AG09309 (cell line): ENCODE data around the gene DNAJC18.
A peak's percentile ranks its signal among the peaks of the same experiment; 100 is the strongest.
"Not testable (repeated sequence)": the region's sequence is repeated elsewhere in the genome, so short reads cannot be mapped to it uniquely, and the experiment has no call there.

Experiments
- DNase-seq: peaks from one replicate; pipeline ENCODE4 v3.0.0-alpha.2; 2010; ENCODE audit warnings: low read depth
- H3K4me3 ChIP-seq: 2 replicates; pipeline ENCODE4 v1.5.1; 2011; ENCODE audit warnings: mild to moderate bottlenecking, low read depth, low read length, moderate library complexity; ENCODE audit not compliant: control insufficient read depth
- CTCF ChIP-seq: IDR thresholded peaks from 2 replicates; pipeline ENCODE4 v1.5.1; 2011; ENCODE audit warnings: mild to moderate bottlenecking, low read depth, low read length, inconsistent platforms; ENCODE audit not compliant: insufficient read depth, control insufficient read depth; ENCODE audit errors: missing control alignments

The DNAJC18 gene

GRCh38 chr5:139445325-139446170 is 6.2 kb upstream of the DNAJC18 start:
- no peak overlapping the region for H3K4me3 ChIP-seq
- DNase-seq: no peak
- no peak for TF ChIP-seq CTCF

DNA sequence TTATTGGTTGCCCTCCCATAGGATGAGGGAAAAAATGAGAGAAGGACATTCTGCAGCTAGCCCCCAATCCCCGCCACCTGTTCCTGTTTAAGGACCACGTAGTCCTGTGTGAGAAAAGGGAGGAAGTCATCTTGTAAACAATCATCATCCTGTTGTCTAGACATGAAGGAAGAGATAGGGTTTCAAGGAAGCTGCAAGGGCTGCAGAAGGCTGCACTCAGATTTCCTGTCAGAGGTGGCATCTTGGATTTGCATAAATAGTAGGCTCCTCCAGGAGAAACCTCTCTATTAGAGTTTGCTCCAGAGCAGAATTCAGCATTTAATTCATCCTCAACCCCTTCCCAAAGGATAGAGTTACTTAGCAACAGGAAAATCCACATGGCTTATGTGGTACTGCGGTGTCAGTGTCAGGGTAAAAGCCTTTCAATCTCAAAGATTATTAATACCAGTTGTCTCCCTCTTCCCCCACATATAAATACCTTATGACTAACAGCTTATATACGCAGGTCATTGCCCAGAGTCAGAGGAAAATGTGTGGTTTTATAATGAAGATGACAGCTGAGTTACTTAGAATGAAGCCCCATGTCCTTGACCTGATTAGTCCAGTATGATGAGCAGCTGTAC is 4.6 kb upstream of the DNAJC18 start:
- no peak for TF ChIP-seq CTCF
- no peak for DNase-seq

GRCh38 chr5:139440416-139440815 is 1.1 kb upstream of the DNAJC18 start:
- not testable (repeated sequence) for DNase-seq, H3K4me3 ChIP-seq

More for the DNA sequence above, 4.6 kb upstream of the DNAJC18 start:
- H3K4me3 ChIP-seq: no peak overlapping the region

DNA sequence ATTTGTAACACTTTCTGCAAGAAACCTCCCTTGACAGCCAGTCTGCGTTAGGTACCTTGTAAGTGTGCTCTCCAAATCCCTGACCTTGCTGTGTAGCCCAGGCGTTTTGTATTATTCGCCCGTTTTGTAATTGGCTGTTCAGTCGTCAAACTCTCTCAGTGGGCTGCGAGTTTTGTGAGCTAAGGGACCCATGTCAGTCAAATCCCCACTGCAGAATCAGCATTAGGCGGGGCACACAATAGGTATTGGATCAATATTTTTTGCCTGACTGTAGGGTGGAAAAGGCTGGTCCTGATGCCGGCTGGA is 665 bp downstream of the DNAJC18 start:
- no peak for DNase-seq
- peak overlapping the region; percentile 77 for H3K4me3 ChIP-seq
- TF ChIP-seq CTCF: no peak

GRCh38 chr5:139435676-139436075 is 3.6 kb downstream of the DNAJC18 start:
- no peak for TF ChIP-seq CTCF
- DNase-seq: no peak
- H3K4me3 ChIP-seq: no peak overlapping the region

- no peak for TF ChIP-seq CTCF
- H3K4me3 ChIP-seq: no peak overlapping the region
- DNase-seq: no peak
Observed at GRCh38 chr5:139431706-139432105, 7.6 kb downstream of the DNAJC18 start.

DNA sequence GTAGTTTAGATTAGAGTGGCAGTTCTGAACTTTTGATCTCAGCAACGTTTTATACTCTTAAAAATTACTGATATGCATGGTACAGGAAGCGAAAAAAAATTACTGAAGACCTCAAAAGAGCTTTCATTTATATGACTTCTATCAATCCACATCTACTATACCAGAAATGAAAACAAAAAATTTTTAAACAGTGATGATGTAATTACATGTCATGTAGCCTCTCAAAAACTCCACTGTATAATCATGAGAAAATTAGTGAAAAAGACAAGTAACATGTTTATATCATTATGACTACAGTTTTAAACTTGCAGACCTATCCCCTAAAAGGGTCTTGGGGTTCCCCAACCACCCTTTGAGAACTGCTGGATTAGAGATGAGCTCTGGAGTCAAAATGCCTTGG is 9.3 kb downstream of the DNAJC18 start:
- H3K4me3 ChIP-seq: no peak overlapping the region
- no peak for TF ChIP-seq CTCF
- DNase-seq: no peak
